Mesendoderm (in vitro differentiated cells): ENCODE data around the gene OXNAD1.
"Not testable (repeated sequence)": the region's sequence is repeated elsewhere in the genome, so short reads cannot be mapped to it uniquely, and the experiment has no call there.

Source experiments
- DNase-seq: peaks from one replicate; pipeline ENCODE4 v3.0.0; 2013
- H2AK5ac ChIP-seq: 2 replicates; pipeline ENCODE4 v1.6.1; 2013; ENCODE audit warnings: low read length, inconsistent platforms
- H2BK120ac ChIP-seq: 2 replicates; pipeline ENCODE4 v1.6.1; 2013; ENCODE audit warnings: low read depth, mild to moderate bottlenecking, low read length, moderate library complexity, mixed read lengths
- H2BK15ac ChIP-seq: replicated peaks from 2 replicates; pipeline ENCODE4 v1.6.1; 2013; ENCODE audit warnings: low read depth, mild to moderate bottlenecking, moderate library complexity
- H2BK5ac ChIP-seq: 2 replicates; pipeline ENCODE4 v1.6.1; 2013; ENCODE audit warnings: low read length, inconsistent platforms
- H3K18ac ChIP-seq: 2 replicates; pipeline ENCODE4 v1.6.1; 2013; ENCODE audit warnings: mild to moderate bottlenecking, low read length, mixed read lengths
- H3K23ac ChIP-seq: one replicate; pipeline ENCODE4 v1.6.1; 2013; ENCODE audit warnings: low read length
- H3K27ac ChIP-seq: 2 replicates; pipeline ENCODE4 v1.5.1; 2013; ENCODE audit warnings: low read depth, mild to moderate bottlenecking, inconsistent platforms, low read length, moderate library complexity
- H3K27me3 ChIP-seq: 2 replicates; pipeline ENCODE4 v1.6.1; 2013; ENCODE audit warnings: low read length, control low read depth, mild to moderate bottlenecking, inconsistent platforms; ENCODE audit not compliant: insufficient read depth, poor library complexity
- H3K36me3 ChIP-seq: 2 replicates; pipeline ENCODE4 v1.6.1; 2013; ENCODE audit warnings: low read length, inconsistent platforms; ENCODE audit not compliant: control insufficient read depth, insufficient read depth
- H3K4ac ChIP-seq: one replicate; pipeline ENCODE4 v1.6.1; 2013; ENCODE audit warnings: low read depth, mild to moderate bottlenecking, low read length, moderate library complexity
- H3K4me1 ChIP-seq: 2 replicates; pipeline ENCODE4 v1.6.1; 2013; ENCODE audit warnings: low read depth, low read length, inconsistent platforms; ENCODE audit not compliant: control insufficient read depth
- H3K4me2 ChIP-seq: 2 replicates; pipeline ENCODE4 v1.6.1; 2013; ENCODE audit warnings: low read length
- H3K4me3 ChIP-seq: 2 replicates; pipeline ENCODE4 v1.5.1; 2013; ENCODE audit warnings: mild to moderate bottlenecking, low read length
- H3K56ac ChIP-seq: one replicate; pipeline ENCODE4 v1.6.1; 2013; ENCODE audit warnings: low read length
- H3K79me1 ChIP-seq: 2 replicates; pipeline ENCODE4 v1.6.1; 2013; ENCODE audit warnings: low read length, inconsistent platforms
- H3K79me2 ChIP-seq: 2 replicates; pipeline ENCODE4 v1.6.1; 2013; ENCODE audit warnings: mild to moderate bottlenecking, low read length; ENCODE audit not compliant: control insufficient read depth, insufficient read depth
- H3K9ac ChIP-seq: 2 replicates; pipeline ENCODE4 v1.6.1; 2013; ENCODE audit warnings: low read length, inconsistent platforms
- H4K5ac ChIP-seq: one replicate; pipeline ENCODE4 v1.6.1; 2013; ENCODE audit warnings: low read length
- H4K8ac ChIP-seq: one replicate; pipeline ENCODE4 v1.6.1; 2013; ENCODE audit warnings: low read depth, mild to moderate bottlenecking, control low read depth, low read length, moderate library complexity
- WGBS: extraction: QIAGEN DNeasy Blood & Tissue Kit; methylation state at CpG from one replicate; pipeline ENCODE4 v1.1.7; 2013; ENCODE audit warnings: low lambda C conversion rate, missing lambda C conversion rate; ENCODE audit not compliant: insufficient coverage; ENCODE audit errors: extremely low coverage; 5-methylcytosine and 5-hydroxymethylcytosine counted together

The OXNAD1 gene

DNA sequence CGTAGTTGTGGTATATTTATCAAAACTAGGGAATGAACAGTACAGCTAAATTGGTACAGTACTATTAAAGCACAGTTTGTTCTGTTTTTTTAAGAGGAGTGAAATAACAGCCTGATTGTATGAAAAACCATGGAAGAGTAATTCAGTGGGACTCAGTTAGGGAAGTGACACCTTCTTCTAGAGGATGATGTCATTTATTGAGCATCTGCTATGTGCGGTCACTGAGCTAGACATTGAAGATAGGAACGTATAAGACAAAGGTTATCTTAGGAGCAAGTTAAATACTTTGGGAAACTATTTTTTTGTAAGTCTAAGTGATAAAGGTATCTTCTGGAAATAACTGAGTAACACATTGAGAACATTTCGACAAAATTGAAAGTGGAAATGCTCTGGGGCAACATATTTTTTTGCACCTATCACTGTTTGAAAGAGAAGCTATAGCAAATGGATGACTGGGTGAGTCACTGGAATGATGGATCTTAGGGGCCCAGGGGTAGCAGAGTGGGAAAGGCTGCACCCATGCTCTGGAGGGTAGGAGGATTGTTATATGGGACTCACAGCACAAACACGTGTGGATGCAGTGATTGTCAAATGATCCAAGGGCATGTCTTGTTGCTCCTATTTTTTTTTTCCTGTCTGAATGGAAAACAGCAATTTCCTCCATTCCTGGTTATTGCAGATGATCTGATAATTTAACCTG, 43.0 kb downstream of the OXNAD1 start:
- H4K8ac ChIP-seq = no peak overlapping the region
- H3K79me2 ChIP-seq = no peaks in the 10 kb centered on the region
- H2BK120ac ChIP-seq = no peak overlapping the region
- no peak overlapping the region for H3K4me2 ChIP-seq
- no CpG with 5 or more reads among the region's 5 CpGs for WGBS
- no peaks in the 10 kb centered on the region for H3K4me1 ChIP-seq
- H3K4me3 ChIP-seq = no peak overlapping the region
- no peak overlapping the region for H3K56ac ChIP-seq
- H3K27me3 ChIP-seq = no peaks in the 10 kb centered on the region
- H3K27ac ChIP-seq = no peak overlapping the region
- H3K23ac ChIP-seq = no peak overlapping the region
- no peak overlapping the region for H3K9ac ChIP-seq
- no peaks in the 10 kb centered on the region for H3K36me3 ChIP-seq
- DNase-seq = no peak
- no peak overlapping the region for H2BK5ac ChIP-seq
- no peak overlapping the region for H2AK5ac ChIP-seq
- no peak overlapping the region for H4K5ac ChIP-seq
- H3K4ac ChIP-seq = no peak overlapping the region
- H2BK15ac ChIP-seq = no peak overlapping the region
- H3K79me1 ChIP-seq = no peaks in the 10 kb centered on the region
- H3K18ac ChIP-seq = no peak overlapping the region

DNA sequence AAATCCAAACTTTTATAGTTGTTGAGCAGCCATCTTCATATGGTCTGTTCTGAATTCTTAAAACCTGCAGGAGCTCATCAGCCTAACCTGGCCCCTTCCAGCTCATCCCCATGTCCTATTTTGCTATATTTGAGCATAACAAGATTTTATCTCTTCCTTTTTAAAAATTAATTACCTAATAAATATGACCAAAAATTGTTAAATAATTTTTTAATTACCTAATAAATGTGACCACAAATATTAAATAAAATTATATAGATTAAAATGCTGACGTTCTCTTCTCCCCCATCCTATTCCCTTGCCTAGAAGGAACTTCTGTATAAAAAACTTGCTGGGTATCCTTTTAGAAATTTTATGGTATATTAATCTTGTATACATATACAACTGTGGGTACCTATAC, 43.7 kb downstream of the OXNAD1 start:
- Histone ChIP-seq H3K23ac (no peak overlapping the region), H3K9ac (no peak overlapping the region), H3K56ac (no peak overlapping the region), H2BK120ac (no peak overlapping the region), H4K5ac (no peak overlapping the region), H2BK15ac (no peak overlapping the region), H3K79me2 (no peaks in the 10 kb centered on the region), H2AK5ac (no peak overlapping the region), H3K79me1 (no peaks in the 10 kb centered on the region), H3K27me3 (no peaks in the 10 kb centered on the region), H3K27ac (no peak overlapping the region), H3K36me3 (no peaks in the 10 kb centered on the region), H3K18ac (no peak overlapping the region), H3K4me2 (no peak overlapping the region), H2BK5ac (no peak overlapping the region), H3K4me1 (no peaks in the 10 kb centered on the region), H3K4ac (no peak overlapping the region), H4K8ac (no peak overlapping the region), H3K4me3 (no peak overlapping the region)
- WGBS = no CpG with 5 or more reads among the region's 1 CpG
- DNase-seq = no peak

GRCh38 chr3:16309558-16309957, 44.5 kb downstream of the OXNAD1 start:
- H3K9ac ChIP-seq = no peak overlapping the region
- no peak overlapping the region for H3K23ac ChIP-seq
- peak; percentile 66 for DNase-seq
- no peaks in the 10 kb centered on the region for H3K4me1 ChIP-seq
- no peak overlapping the region for H4K5ac ChIP-seq
- no peak overlapping the region for H3K27ac ChIP-seq
- no peak overlapping the region for H3K4ac ChIP-seq
- H3K79me1 ChIP-seq = no peaks in the 10 kb centered on the region
- no peak overlapping the region for H2AK5ac ChIP-seq
- H2BK5ac ChIP-seq = no peak overlapping the region
- H3K79me2 ChIP-seq = no peaks in the 10 kb centered on the region
- H3K18ac ChIP-seq = no peak overlapping the region
- H3K27me3 ChIP-seq = no peaks in the 10 kb centered on the region
- no peak overlapping the region for H3K4me3 ChIP-seq
- no CpG with 5 or more reads among the region's 2 CpGs for WGBS
- H2BK15ac ChIP-seq = no peak overlapping the region
- no peak overlapping the region for H3K4me2 ChIP-seq
- H3K56ac ChIP-seq = no peak overlapping the region
- H3K36me3 ChIP-seq = no peaks in the 10 kb centered on the region
- H2BK120ac ChIP-seq = no peak overlapping the region
- H4K8ac ChIP-seq = no peak overlapping the region

DNA sequence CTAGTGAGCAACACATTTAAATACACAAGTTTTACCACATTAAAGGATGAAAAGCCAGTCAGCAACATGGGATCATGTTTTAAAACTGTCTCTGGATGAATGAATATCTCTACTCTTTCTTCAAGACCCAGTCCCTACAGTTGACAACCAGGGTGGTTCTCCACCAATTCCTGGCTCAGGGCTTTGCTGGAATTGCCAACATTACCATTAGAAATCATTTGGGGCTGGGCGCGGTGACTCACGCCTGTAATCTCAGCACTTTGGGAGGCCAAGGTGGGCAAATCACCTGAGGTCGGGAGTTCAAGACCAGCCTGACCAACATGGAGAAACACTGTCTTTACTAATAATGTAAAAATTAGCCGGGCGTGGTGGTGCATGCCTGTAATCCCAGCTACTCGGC, 45.5 kb downstream of the OXNAD1 start:
- H3K4me3 ChIP-seq, H2BK5ac ChIP-seq, H4K5ac ChIP-seq, H2AK5ac ChIP-seq, H3K79me2 ChIP-seq, H2BK15ac ChIP-seq, H3K36me3 ChIP-seq, H3K9ac ChIP-seq, H2BK120ac ChIP-seq, H3K4me1 ChIP-seq, H3K4ac ChIP-seq, H3K79me1 ChIP-seq, H3K27ac ChIP-seq, H3K18ac ChIP-seq, H4K8ac ChIP-seq, DNase-seq, H3K27me3 ChIP-seq, H3K23ac ChIP-seq, H3K4me2 ChIP-seq, H3K56ac ChIP-seq: not testable (repeated sequence)
- no CpG with 5 or more reads among the region's 7 CpGs for WGBS

DNA sequence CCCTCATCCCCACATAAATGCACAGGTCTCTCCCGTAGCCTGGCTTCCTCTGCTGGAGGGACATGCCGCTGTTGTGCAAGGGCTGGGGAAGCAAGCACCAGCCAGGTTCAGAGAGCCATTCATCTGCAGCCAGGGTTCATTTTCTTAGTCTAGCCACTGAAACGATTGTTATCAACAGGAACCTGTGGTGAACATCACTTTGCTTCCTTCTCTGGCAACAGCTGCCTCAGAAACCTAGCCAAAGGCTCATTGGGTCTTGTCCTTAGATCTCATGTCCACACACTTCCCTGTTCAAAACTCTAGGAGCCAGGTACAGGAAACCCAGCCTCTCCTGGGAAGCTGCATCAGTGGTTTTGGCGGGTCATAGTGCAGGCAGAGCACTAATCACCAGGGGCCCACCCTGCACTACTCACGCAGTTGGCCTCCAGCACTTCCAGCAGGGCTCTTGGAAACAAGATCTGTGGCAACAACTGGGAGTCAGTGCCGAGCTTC, 47.0 kb downstream of the OXNAD1 start:
- H3K27ac ChIP-seq = no peak overlapping the region
- no peak overlapping the region for H4K8ac ChIP-seq
- no peak overlapping the region for H2BK5ac ChIP-seq
- H4K5ac ChIP-seq = no peak overlapping the region
- WGBS = no CpG with 5 or more reads among the region's 6 CpGs
- H3K36me3 ChIP-seq = no peaks in the 10 kb centered on the region
- no peaks in the 10 kb centered on the region for H3K4me1 ChIP-seq
- H3K79me1 ChIP-seq = no peaks in the 10 kb centered on the region
- H2BK120ac ChIP-seq = no peak overlapping the region
- no peak overlapping the region for H3K18ac ChIP-seq
- no peak overlapping the region for H3K23ac ChIP-seq
- no peak overlapping the region for H2BK15ac ChIP-seq
- H3K56ac ChIP-seq = no peak overlapping the region
- H2AK5ac ChIP-seq = no peak overlapping the region
- no peak for DNase-seq
- H3K27me3 ChIP-seq = no peaks in the 10 kb centered on the region
- no peak overlapping the region for H3K9ac ChIP-seq
- no peak overlapping the region for H3K4me2 ChIP-seq
- no peaks in the 10 kb centered on the region for H3K79me2 ChIP-seq
- H3K4ac ChIP-seq = no peak overlapping the region
- no peak overlapping the region for H3K4me3 ChIP-seq
